ENCODE data around the gene KRTAP5-11.
"Not testable (repeated sequence)": the region's sequence is repeated elsewhere in the genome, so short reads cannot be mapped to it uniquely, and the experiment has no call there.

KRTAP5-11 gene

DNA sequence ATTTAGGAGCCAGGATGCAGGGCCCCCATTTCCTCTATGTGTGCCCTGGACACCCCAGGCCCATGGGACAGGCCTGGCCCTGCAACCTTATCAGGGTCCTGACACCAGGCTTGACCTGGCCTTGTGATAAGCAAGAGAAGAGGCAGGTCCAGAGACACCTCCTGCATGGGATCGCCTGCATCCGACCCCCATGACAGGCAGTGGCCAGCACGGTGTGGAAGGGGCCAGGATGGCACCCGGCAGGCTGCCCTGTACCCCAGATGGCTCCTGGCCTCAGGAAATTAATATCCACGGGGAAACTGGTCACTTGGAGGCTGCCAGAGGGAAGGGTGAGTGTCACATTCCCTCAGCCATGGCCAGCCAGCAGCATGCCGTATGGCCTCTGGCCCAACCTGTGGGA, 27.7 kb downstream of the KRTAP5-11 start:
- DNase-seq, result no peak

DNA sequence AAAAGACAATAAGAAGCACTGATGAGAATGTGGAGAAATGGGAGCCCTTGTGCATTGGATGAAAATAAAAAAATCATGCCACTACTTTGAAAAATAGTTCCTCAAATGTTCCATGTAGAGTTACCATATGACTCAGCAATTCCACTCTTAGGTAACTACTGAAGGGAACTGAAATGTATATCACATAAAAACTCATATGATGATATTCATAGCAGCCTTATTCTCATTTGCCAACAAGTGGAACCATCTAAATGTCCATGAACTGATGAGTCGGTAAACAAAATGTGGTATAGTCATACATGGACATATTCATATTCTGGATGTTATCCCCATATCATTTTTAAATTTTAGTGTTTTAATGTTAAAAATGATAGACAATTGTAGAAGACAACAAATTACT, 31.0 kb downstream of the KRTAP5-11 start:
- peak; percentile 87 for DNase-seq

DNA sequence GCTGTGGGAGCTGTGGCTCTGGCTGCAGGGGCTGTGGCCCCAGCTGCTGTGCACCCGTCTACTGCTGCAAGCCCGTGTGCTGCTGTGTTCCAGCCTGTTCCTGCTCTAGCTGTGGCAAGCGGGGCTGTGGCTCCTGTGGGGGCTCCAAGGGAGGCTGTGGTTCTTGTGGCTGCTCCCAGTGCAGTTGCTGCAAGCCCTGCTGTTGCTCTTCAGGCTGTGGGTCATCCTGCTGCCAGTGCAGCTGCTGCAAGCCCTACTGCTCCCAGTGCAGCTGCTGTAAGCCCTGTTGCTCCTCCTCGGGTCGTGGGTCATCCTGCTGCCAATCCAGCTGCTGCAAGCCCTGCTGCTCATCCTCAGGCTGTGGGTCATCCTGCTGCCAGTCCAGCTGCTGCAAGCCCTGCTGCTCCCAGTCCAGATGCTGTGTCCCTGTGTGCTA, 33.9 kb downstream of the KRTAP5-11 start:
- peak; percentile 70 for DNase-seq

DNA sequence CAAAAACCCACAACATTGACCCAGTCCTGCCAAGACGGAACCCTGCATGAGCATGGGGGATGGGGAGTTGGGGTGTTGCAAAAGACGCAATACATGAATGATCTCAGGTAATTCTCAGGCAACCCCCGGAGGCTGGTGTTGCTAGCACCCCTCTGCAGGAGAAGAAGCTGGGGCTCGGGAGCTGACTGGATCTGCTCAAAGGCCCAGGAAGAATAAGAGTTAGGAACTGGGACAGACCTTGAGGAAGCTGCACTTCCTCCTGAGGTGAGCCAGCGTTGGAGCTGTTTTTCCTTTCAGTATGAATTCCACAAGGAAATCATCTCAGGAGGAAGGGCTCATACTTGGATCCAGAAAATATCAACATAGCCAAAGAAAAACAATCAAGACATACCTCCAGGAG, 34.6 kb downstream of the KRTAP5-11 start, which contains the start of gene KRTAP5-9:
KRTAP5-9 (plus strand) TSS at position 301 of the 400 bp plus-strand sequence. CDS start 238 bp downstream, outside the sequence.
- no peak for DNase-seq

DNA sequence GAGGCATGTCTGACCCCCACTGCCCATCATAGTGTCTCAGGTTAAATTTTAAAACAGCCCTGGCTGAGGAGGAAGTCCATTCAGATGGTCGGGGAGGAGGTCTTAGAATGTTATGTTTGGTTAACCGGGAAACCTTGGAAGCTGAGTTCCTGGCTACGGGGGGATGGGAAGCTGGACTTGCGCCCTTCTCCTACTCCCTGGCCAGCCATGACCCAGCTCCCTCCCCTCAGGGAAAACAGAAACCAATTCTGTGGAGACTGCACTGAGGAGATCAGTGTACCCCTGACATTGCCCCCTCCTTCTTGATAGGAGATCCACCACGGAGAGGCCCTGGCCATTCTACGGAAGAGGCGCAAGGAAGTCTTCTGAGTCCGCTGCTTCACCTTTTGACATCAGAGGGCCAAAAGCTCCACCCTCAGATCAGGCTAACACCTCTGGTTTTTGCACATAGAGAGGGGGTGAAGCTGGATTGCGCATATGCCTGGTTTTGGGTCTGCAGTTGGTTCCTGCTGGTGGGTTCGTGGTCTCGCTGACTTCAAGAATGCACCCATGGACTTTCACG, 37.2 kb downstream of the KRTAP5-11 start:
- DNase-seq, result no peak

DNA sequence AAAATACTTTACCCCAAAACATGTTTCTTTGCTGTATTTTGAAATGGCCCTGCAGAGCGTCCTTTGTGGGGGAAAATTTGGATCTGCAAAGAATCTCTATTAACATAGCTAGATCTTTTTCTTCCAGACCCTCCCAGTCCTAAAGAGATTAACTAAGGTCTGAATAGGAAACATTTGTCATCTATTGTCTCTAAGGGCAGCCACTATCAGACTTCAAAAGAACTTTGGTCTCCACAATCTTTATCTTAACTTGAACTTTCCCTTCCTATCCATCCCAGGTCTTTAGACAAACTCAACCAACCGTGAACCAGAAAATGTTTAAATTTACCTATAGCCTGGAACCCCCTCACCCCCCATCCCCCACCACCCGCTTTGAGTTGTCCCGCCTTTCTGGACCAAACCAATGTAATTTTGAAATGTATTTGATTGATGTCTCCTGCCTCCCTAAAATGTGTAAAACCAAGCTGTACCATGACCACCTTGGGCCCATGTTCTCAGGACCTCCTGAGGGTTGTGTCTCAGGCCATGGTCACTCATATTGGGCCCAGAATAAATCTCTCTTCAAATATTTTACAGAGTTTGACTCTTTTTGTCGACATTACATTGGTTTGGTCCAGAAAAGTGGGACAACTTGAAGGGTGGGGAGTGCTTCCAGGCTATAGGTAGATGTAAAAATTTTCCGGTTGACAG, 38.0 kb downstream of the KRTAP5-11 start:
- DNase-seq, result no peak

DNA sequence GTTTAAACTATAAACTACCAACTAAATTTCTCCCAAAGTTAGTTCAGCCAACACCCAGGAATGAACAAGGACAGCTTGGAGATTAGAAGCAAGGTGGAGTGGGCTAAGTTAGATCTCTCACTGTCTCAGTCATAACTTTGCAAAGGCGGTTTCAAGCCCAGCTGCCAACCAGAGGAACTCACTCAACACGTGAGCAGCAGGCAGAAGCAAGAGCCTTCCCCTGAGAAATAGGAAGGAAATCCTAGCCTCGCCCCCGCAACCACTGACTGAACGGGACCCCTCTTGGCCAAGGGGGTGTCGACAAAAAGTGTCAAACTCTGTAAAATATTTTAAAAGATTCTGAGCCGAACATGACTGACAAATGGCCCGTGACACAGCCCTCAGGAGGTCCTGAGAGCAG, 38.8 kb downstream of the KRTAP5-11 start:
- peak; percentile 49 for DNase-seq

DNA sequence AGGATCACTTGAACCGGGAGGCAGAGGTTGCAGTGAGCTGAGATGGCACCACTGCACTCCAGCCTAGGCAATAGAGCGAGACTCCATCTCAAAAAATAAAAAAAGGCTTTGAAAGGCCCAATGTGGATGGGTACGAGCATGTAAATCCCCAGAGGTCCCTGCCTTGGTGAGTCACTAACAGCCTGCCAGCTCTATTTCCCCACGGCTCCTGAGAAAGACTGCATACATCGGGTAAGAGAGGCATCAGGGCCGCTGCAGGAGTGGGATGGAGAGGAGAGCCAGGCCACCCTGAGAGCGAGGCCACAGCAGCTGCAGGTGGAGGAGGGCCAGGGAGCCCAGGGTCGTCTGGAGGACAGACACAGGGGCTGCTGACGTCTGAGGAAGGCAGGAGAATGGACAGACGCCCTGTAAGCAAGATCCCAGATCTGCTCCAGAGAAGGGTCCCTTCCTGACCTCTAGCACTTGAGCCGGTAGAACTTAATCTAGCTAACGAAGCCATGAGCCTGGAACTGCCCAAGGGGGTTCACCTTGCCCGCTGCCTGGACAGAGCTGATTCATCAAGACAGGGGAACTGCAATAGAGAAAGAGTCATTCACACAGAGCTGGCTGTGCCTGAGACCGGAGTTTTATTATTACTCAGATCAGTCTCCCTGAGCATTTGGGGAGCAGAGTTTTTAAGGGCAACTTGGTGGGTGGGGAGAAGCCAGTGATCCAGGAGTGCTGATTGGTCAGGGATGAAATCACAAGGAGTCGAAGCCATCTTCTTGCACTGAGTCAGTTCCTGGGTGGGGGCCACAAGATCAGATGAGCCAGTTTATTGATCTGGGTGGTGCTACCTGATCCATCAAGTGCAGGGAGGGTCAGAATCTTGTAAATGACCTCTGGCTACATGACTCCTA, 39.5 kb downstream of the KRTAP5-11 start:
- peak; percentile 22 for DNase-seq

DNA sequence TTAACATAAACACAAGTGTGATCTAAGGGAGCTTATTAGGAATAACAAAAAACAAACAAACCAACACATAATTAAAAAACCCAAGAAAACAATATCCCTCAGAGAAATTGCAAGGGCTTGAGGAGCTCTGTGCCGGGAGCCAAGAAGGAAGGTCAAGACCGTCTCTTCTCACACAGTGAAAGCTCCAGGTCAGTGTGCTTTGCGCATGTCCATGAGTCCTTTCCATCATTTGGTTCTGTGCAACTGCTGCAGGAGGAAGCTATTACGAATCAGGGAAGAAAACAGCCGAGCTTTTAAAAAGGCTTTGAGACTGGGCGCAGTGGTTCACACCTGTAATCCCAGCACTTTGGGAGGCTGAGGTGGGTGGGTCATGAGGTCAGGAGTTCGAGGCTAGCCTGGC, 40.3 kb downstream of the KRTAP5-11 start:
- no peak for DNase-seq

DNA sequence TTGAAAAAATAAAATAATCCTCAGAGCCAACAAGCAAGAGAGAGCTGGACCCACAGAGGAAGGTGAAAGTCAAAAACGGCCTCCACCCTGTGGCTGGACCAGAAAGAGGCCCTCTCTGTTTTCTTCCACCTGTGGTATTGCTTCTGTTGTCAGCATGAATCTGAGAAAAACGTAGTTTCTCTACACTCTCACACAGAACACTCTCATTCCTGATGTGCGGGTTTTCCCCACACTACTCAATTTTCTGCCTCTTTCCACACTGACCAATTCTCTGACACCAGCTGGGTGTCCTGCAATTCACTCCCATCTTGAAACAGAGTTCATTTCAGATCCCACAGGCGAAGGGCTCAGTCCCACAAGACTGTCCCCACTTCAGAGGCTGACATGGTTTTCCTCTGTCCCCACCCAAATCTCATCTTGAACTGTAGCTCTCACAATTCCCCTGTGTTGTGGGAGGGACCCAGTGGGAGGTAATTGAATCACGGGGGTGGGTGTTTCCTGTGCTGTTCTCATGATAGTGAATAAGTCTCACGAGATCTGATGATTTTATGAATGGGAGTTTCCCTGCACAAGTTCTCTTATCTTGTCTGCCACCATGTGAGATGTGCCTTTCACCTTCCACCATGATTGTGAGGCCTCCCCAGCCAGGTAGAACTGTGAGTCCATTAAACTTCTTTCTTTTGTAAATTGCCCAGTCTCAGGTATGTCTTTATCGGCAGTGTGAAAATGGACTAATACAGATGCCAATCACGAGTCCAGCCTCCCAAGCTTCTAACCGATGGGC, 42.0 kb downstream of the KRTAP5-11 start:
- DNase-seq, result not testable (repeated sequence)

DNA sequence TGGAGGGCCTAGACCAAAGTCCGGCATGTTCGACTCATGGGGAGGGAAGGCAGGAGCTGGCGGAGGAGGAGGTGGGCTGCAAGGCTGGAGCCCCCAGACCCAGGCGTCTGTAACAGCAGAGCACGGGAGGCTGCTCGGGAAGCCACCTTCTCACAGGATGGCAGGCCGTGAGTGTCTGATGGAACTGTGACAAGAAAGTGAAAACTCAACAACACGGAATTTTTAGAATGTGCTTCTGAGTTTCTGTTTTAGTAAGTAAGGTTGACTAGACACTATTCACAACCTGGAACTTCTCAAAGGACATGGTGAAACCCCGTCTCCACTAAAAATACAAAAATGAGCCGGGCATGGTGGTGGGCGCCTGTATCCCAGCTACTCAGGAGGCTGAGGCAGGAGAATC, 42.7 kb downstream of the KRTAP5-11 start:
- DNase-seq, result not testable (repeated sequence)

DNA sequence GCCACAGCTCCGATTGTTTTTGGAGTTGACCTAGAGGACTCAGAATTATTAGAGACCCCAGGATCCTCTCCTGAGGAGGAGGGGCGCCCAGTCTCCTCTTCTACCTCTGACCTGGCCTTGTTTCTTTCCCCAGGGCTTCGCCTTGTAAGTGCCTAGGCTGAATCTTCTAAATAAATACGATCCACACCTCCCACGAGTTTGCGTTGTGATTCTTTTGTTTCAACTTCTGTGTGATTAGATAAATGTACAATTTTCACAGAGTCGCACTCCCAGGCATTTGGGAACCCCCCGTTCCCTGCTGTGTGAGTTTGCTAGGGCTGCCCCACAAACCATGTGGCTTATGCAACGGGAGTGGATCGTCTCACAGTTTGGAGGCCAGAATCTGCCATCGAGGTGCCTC, 43.7 kb downstream of the KRTAP5-11 start:
- no peak for DNase-seq

DNA sequence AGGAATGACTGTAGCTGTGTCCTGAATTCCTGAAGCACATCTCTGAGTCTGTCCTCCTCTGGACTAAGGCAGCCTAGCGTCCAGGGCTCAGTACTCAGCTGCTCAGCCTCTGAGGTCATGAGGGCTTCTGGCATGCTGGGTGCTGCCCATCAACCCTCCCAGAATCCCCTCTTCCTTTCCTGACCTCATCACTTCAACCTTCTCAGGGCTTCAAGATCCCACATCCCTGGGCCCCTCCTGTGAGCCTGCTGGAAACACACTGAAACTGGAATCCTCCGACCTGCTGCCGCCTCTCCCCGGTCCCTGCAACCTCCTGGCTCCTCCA, 44.0 kb downstream of the KRTAP5-11 start:
- DNase-seq, result no peak

DNA sequence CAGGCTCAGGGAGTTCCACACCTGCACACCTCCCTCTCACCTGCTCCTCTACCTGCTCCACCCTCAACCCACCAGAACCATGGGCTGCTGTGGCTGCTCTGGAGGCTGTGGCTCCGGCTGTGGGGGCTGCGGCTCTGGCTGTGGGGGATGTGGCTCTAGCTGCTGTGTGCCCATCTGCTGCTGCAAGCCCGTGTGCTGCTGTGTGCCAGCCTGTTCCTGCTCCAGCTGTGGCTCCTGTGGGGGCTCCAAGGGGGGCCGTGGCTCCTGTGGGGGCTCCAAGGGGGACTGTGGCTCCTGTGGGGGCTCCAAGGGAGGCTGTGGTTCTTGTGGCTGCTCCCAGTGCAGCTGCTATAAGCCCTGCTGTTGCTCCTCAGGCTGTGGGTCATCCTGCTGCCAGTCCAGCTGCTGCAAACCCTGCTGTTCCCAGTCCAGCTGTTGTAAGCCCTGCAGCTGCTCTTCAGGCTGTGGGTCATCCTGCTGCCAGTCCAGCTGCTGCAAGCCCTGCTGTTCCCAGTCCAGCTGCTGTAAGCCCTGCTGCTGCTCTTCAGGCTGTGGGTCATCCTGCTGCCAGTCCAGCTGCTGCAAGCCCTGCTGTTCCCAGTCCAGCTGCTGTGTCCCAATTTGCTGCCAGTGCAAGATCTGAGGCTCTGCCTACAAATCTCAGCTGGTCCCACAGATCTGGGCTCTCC, 44.6 kb downstream of the KRTAP5-11 start, which contains the start of gene KRTAP5-8:
KRTAP5-8 (plus strand) TSS at position 49 of the 689 bp plus-strand sequence; CDS start at position 80, 31 bp downstream.
- DNase-seq, result not testable (repeated sequence)

DNA sequence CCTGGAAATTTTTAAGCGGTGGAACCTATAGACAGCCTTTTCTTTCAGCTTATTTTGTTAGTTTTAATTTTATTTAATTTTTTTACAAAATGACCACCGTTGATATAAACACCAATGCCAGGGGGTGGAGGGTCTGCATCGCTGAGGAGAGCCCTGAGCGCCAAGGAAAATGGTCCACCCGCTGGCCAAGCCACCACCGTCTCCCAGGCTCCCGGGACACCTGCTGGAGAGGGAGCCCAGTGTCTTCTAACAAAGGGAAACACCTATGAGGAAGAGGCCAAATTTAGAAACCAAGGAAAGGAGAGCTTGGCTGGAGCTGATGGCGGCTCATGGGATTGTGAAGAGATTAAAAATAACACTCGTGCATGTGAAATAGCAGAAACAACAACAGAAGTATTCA, 45.1 kb downstream of the KRTAP5-11 start:
- DNase-seq, result no peak

DNA sequence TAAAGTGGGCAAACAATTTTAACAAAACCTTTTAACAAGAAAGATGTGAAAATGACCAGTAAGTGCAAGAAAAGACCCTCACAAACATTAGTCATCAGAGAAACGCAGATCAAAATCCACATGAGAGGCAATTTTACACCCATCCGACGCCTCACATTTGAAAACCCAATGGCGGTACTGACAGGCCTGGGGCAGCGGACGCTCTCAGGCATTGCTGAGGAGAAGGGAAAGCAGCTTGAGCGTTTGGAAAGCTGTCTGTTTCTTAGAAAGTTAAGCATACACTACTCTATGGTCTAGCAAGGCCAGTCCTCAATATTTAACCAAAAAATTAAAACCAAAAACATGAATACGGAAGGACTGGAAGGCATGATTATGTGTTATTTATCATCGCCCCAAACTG, 46.9 kb downstream of the KRTAP5-11 start:
- no peak for DNase-seq

DNA sequence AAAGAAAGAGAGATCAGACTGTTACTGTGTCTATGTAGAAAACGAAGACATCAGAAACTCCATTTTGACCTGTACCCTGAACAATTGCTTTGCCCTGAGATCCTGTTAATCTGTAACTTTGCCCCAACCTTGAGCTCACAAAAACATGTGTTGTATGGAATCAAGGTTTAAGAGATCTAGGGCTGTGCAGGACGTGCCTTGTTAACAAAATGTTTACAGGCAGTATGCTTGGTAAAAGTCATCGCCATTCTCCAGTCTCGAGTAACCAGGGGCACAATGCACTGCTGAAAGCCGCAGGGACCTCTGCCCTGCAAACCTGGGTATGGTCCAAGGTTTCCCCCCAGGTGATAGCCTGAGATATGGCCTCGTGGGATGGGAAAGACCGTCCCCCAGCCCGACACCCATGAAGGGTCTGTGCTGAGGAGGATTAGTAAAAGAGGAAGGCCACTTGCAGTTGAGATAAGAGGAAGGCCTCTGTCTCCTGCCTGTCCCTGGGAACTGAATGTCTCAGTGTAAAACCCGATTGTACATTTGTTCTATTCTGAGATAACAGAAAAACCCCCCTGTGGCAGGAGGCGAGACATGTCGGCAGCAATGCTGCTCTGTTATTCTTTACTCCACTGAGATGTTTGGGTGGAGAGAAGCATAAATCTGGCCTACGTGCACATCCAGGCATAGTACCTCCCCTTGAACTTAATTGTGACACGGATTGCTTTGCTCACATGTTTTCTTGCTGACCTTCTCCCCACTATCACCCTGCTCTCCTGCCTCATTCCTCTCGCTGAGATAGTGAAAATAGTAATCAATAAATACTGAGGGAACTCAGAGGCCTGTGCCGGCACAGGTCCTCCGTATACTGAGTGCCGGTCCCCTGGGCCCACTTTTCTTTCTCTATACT, 47.7 kb downstream of the KRTAP5-11 start:
- DNase-seq, result not testable (repeated sequence)

DNA sequence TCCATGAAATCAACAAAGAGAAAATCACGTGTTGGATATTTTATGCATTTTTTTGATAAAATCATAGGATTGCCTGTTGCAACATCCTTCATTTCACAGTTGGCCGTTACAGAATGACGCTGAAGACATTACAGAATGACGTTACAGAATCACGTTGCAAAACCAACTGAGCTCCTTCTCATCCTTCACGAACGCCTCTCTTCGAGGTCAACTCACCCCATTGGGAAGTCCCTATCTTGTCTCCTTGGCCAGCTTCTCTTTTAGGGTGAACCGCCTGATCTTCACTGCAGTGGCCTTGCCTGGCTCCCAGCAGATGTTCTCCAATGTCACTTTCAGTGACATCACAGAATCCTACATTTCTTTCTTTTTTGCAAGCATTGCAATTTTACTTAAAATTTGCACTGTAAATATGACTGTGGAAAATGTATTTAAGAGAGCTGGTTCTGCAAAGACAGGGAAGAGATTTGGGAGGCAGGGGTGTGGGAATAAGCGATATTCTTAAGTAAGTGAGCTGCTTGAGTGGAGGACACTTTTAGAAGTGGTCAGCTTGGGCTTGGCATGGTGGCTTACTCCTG, 50.6 kb downstream of the KRTAP5-11 start:
- peak; percentile 37 for DNase-seq
